Neural cell (in vitro differentiated cells): Measurements from ENCODE around the gene TMC1. TPM values are rescaled to one million over a fixed set of nuclear protein-coding genes. Genes with fewer than 3 reads are reported as not detected.

Experiments used
- polyA plus RNA-seq: library from polyadenylated mRNA; depleted of rRNA; stranded (reverse); fragments of >200 nt; gene quantifications from 2 replicates; pipeline ENCODE4 v1.2.3, GENCODE V29; 2014

TMC1 gene
- polyA plus RNA-seq, 1 donor from 2014 or later: not detected

Other genes with a start within 250 kb of the TMC1 start
- gene ZFAND5, start 156.4 kb upstream of the TMC1 start, polyA plus RNA-seq: 323 and 338 TPM in 2 replicates